Stimulated activated CD8-positive, alpha-beta memory T cell treated with anti-CD3 and anti-CD28 coated beads, Interleukin-12 subunit alpha, Interleukin-12 subunit beta, amount 100 ng/mL, for 24 hours (primary cell): ENCODE measurements around the gene NATD1.
A peak's percentile ranks its signal among the peaks of the same experiment; 100 is the strongest.

Experiments
- DNase-seq: peaks from one replicate; pipeline ENCODE4 v3.0.0-alpha.2; 2020; ENCODE audit errors: extremely low read depth

NATD1 gene

DNA sequence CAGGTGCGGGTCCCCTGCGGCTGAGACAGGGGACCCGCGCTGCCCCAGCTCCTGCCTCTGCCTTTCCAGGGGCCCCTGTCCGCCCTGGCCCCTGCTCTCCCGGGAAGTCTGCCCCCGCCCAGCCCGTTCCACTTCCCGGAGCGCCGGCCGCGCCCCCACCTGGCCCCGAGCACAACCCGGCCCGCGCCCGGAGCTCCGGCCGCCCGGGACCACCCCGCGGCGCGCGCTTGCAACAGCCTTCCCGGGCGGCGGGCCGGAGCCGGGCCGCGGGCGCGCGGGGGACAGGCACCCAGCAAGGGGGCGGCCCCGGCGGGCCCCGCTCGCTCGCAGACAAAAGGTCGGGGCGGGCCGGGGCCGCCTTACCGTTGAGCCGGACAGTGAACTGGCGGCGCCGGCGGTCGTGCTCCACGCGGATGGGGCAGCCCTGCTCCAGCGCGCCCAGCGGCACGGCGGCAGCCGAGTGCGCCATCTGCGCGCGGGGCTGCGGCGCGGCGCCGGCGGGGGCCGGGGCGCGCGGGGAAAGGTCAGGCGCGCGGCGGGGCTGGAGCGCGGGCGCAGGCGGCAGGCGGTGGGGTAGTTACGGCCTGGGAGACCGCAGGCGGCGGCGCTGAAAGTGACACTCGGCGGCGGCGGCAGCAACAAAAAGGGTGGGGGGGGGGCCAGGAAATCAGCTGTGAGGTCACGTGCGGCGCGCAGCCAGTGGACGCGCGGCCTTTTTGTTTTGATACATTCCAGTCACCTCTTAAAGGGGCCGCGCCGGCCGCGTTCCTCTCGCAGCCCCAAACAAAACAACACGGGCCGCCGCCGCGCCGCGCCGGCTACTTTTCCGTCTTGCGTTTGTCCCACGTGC, at the start of gene NATD1:
TSS of gene NATD1 (minus strand) at position 615 of the 850 bp plus-strand sequence. CDS start at position 469, 146 bp downstream.
- DNase-seq: peak; percentile 52

GRCh38 chr17:21301593-21302550, 48.7 kb upstream of the NATD1 start:
- no peak for DNase-seq

DNA sequence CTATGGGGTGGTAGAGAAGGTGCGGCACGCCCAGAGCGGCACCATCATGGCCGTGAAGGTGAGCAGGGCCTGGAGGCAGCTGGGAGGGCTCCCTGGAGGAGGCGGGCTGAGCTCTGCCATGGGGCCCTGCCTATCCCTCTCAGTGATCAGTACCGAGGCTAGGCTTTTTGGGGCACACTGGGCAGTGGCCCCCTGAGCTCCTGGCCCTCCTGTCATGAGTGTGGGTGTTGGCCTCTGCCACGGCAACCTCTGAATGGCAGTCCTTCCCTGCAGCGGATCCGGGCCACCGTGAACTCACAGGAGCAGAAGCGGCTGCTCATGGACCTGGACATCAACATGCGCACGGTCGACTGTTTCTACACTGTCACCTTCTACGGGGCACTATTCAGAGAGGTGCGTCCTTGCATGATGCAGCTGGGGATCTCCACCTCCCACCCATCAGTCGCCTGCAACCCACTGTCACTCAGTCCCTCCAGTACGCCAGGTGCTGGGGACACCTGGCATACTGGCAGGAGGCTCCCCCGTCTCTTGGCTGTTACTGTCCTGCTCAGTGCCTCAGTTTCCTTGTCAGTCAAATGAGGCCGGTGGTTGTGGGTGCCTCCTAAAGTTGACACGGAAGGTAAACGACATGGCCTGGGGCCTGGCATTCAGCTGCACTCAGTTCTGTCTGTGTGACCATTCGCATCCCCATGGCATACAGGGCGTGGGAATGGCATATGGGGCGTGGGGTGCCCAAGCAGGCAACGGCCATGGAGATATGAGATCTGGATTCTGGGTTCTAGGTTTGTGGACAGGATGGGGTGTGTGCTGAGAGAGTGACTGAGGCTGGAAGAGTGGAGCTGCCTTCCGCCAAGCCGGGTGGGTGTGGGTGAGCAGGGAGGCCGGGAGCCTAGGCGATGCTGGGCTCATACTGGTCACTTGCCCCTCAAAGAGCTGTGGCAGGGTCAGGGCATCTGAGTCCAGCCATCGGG, 47.7 kb upstream of the NATD1 start:
- no peak for DNase-seq

DNA sequence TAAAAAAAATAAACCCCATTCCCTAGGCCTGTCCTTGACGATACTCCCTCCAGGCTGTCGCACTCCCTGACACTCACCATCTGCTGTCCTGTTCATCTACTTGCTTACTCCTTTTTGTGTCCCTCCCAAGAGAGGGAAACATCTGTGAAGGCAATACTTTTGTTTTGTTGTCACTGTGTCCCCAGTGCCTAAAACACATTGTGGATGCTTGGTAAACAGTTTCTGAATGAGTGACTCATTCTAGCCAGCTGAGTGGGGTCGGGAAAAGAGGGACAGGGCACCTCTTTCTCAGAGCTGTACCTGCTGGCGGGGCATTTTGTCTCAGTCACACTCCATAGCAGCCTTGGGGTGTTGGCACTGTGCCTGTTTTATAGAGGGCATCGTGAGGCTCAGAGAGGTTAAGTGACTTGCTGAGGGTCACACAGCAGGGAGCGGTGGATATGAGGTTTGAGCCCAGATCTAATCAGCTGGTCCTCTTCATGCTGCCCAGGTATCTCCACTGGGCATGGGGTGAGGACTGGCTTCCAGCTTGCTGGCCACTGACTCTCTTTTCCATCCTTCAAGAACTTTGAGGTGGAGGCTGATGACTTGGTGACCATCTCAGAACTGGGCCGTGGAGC, 46.9 kb upstream of the NATD1 start:
- DNase-seq: no peak

DNA sequence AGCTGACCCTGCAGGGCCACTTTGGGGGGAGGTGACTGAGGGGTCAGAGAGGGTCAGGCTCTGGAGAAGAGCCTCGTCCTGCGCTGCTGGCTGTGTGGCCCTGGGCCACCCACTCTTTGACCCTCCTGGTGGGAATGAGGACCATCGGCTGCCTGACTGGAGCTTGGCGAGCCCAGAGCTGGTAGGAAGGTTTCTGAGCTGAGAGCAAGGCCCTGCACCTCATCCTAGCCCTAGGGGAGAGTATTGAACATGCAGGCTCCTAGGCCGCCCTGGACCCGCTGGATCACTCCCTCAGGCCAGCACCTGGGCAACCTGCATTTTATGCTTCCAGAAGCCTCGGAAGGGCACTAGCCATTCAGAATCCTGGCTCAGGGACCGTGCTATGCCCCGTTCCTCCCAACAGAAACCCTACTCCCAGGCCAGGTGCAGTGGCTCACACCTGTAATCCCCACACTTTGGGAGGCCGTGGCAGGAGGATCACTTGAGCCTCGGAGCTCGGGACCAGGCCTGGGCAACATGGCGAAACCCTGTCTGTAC, 45.8 kb upstream of the NATD1 start:
- no peak for DNase-seq

GRCh38 chr17:21298056-21298982, 45.1 kb upstream of the NATD1 start:
- DNase-seq: no peak

- no peak for DNase-seq
Observed at GRCh38 chr17:21297597-21297996, 44.4 kb upstream of the NATD1 start.

- DNase-seq: no peak
Observed at GRCh38 chr17:21297026-21297520, 43.9 kb upstream of the NATD1 start.

GRCh38 chr17:21296097-21297025, 43.2 kb upstream of the NATD1 start:
- DNase-seq: no peak

- no peak for DNase-seq
Observed at GRCh38 chr17:21295036-21295952, 42.1 kb upstream of the NATD1 start.

DNA sequence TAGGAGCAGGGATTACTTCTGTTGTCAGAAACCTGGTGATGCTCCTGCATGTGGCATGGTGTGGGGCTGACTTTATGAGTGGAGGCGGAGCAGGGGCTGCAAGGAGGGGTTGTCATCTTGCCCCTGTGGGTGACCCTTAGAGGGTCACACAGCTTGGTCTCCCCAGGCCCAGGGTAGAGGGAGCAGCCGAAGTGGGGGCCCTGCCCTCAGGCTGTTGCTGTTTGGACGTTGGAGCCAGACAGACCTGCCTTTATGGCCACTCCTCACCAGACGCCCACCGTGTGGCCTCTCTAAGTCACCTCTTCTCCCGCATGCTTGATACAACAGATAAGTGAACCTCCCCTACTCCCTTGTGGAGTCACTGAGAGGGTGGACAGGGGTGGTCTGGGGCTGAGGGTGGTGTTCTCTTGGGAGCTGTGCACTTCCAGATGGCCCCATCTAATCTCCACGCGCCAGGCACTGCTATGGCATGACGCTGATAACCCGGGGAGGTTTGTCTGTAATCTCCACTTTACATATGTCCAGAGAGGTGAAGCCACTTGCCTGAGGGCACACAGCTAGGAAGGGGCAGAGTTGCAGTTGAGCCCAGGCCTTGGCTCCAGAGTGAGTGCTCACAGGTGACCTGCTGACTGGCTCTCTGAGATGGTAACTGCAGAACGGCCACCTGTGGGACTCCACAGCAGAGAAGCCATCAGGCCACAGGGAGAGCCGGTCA, 41.3 kb upstream of the NATD1 start:
- no peak for DNase-seq

- DNase-seq: no peak
Observed at GRCh38 chr17:21293831-21294210, 40.6 kb upstream of the NATD1 start.

- DNase-seq: no peak
Observed at GRCh38 chr17:21292867-21293830, 39.9 kb upstream of the NATD1 start.

- no peak for DNase-seq
Observed at GRCh38 chr17:21291862-21292261, 38.7 kb upstream of the NATD1 start.

DNA sequence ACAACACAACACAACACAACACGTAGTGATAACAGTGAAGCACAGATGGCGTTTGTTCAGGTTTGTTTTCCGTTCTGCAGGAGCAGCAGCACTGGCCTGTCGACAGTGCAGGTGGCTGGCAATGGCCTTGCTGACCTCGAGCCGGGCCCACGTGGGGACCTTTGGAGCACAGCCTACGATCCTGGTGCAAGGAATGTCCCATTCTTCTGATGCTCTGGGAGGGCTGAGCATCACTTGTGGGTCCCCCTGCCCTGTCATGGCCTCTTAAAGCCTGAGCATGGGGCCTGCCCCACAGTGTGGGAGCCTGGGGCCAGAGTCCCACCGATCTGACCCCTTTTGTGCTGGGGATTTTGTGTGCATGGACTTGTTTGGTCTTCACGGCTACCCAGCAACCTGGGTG, 38.1 kb upstream of the NATD1 start:
- no peak for DNase-seq
